ENCODE measurements around the gene KRTAP4-8. TPM values are rescaled to one million over a fixed set of nuclear protein-coding genes. Genes with fewer than 3 reads are reported as not detected.
"Not testable (repeated sequence)": the region's sequence is repeated elsewhere in the genome, so short reads cannot be mapped to it uniquely, and the experiment has no call there.

The KRTAP4-8 gene
- total RNA-seq, 1 donor from 2014 or later, result not detected

GRCh38 chr17:41073676-41074075 is 24.3 kb downstream of the KRTAP4-8 start:
- DNase-seq (ENCODE audit: missing footprints), result no peak
- no peak for ATAC-seq
- intact Hi-C loops (cut with DNase I), result no loop called here

GRCh38 chr17:41071606-41072360 is 26.2 kb downstream of the KRTAP4-8 start:
- intact Hi-C loops (cut with DNase I), result no loop called here
- DNase-seq (ENCODE audit: missing footprints), result no peak
- no peak for ATAC-seq

- intact Hi-C loops (cut with DNase I), result no loop called here
- DNase-seq (ENCODE audit: missing footprints), result no peak
- no peak for ATAC-seq
Observed at GRCh38 chr17:41069031-41069430, 28.9 kb downstream of the KRTAP4-8 start.

- DNase-seq (ENCODE audit: missing footprints), result no peak
- intact Hi-C loops (cut with DNase I), result no loop called here
- ATAC-seq, result no peak
Observed at GRCh38 chr17:41067281-41067680, 30.7 kb downstream of the KRTAP4-8 start.

- DNase-seq (ENCODE audit: missing footprints) (no peak), ATAC-seq (no peak)
- intact Hi-C loops (cut with DNase I), result no loop called here
Observed at GRCh38 chr17:41065829-41066624, 31.9 kb downstream of the KRTAP4-8 start, which contains the start of gene KRTAP2-4. TSS of gene KRTAP2-4 (minus strand) at chr17:41065879. CDS start at chr17:41065845, 34 bp downstream.

- DNase-seq (ENCODE audit: missing footprints); ATAC-seq; intact Hi-C loops (cut with DNase I): not testable (repeated sequence)
Observed at GRCh38 chr17:41065016-41065689, 32.8 kb downstream of the KRTAP4-8 start.

GRCh38 chr17:41064301-41064700 is 33.6 kb downstream of the KRTAP4-8 start:
- ATAC-seq (no peak), DNase-seq (ENCODE audit: missing footprints) (no peak)
- intact Hi-C loops (cut with DNase I), result no loop called here

GRCh38 chr17:41063449-41063848 is 34.5 kb downstream of the KRTAP4-8 start:
- intact Hi-C loops (cut with DNase I), result no loop called here
- DNase-seq (ENCODE audit: missing footprints), result no peak
- ATAC-seq, result no peak

- ATAC-seq (no peak), DNase-seq (ENCODE audit: missing footprints) (no peak)
- intact Hi-C loops (cut with DNase I), result no loop called here
Observed at GRCh38 chr17:41061964-41062363, 36.0 kb downstream of the KRTAP4-8 start.

- intact Hi-C loops (cut with DNase I), result no loop called here
- ATAC-seq, result no peak
- no peak for DNase-seq (ENCODE audit: missing footprints)
Observed at GRCh38 chr17:41060052-41060604, 37.8 kb downstream of the KRTAP4-8 start, which contains the start of gene KRTAP2-3. TSS of gene KRTAP2-3 (minus strand) at chr17:41060114. CDS start at chr17:41060050, 64 bp downstream.

GRCh38 chr17:41059276-41060051 is 38.5 kb downstream of the KRTAP4-8 start:
- DNase-seq (ENCODE audit: missing footprints); ATAC-seq; intact Hi-C loops (cut with DNase I): not testable (repeated sequence)

- DNase-seq (ENCODE audit: missing footprints), result no peak
- no peak for ATAC-seq
- intact Hi-C loops (cut with DNase I), result no loop called here
Observed at GRCh38 chr17:41058741-41059140, 39.2 kb downstream of the KRTAP4-8 start.

- intact Hi-C loops (cut with DNase I), result no loop called here
- DNase-seq (ENCODE audit: missing footprints) (no peak), ATAC-seq (no peak)
Observed at GRCh38 chr17:41057547-41057946, 40.4 kb downstream of the KRTAP4-8 start.

- ATAC-seq; intact Hi-C loops (cut with DNase I): not testable (repeated sequence)
Observed at GRCh38 chr17:41055130-41055529, 42.8 kb downstream of the KRTAP4-8 start, which contains the start of gene KRTAP2-2. TSS of gene KRTAP2-2 (minus strand) at chr17:41055230. CDS start at chr17:41055211, 19 bp downstream.

GRCh38 chr17:41054556-41054955 is 43.4 kb downstream of the KRTAP4-8 start:
- intact Hi-C loops (cut with DNase I); DNase-seq (ENCODE audit: missing footprints); ATAC-seq: not testable (repeated sequence)

More at GRCh38 chr17:41055130-41055529, 42.8 kb downstream of the KRTAP4-8 start, which contains the start of gene KRTAP2-2:
- not testable (repeated sequence) for DNase-seq (ENCODE audit: missing footprints)

- no peak for ATAC-seq
- intact Hi-C loops (cut with DNase I), result no loop called here
- DNase-seq (ENCODE audit: missing footprints), result no peak
Observed at GRCh38 chr17:41054025-41054424, 43.9 kb downstream of the KRTAP4-8 start.

GRCh38 chr17:41052566-41052965 is 45.4 kb downstream of the KRTAP4-8 start:
- DNase-seq (ENCODE audit: missing footprints) (no peak), ATAC-seq (no peak)

GRCh38 chr17:41049110-41049509 is 48.8 kb downstream of the KRTAP4-8 start:
- ATAC-seq (no peak), DNase-seq (ENCODE audit: missing footprints) (no peak)
- intact Hi-C loops (cut with DNase I), result no loop called here

More at GRCh38 chr17:41052566-41052965, 45.4 kb downstream of the KRTAP4-8 start:
- intact Hi-C loops (cut with DNase I), result no loop called here
